NCI-H510A treated with DMSO at 0.1 percent for 48 hours (cell line): ENCODE results near the gene CIB1.
A peak's percentile ranks its signal among the peaks of the same experiment; 100 is the strongest.

Source experiments
- DNase-seq: peaks from one replicate; lab custom pipeline; 2025; lab: John Stamatoyannopoulos, UW

CIB1 gene

DNA sequence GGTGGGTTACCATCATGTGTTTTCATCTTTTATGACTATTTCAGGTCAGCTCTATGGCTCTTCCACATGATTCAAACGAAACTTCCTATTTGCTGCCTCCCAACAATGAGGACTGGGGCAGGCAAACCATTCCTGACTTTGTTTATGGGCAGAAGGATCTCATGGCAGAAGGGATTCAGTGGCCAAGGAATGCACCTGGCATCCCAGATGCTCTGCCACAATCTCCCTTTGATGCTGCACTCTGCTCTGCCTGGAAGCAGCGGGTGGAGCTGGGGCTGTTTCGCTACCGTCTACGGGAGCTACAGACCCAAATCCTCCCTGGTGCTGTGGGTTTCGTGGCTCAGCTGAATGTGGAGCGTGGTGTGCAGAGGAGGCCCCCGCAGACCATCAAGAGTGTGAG is 7.1 kb upstream of the CIB1 start:
- DNase-seq = no peak

- no peak for DNase-seq
Measured at GRCh38 chr15:90239371-90239770, 5.6 kb upstream of the CIB1 start.

DNA sequence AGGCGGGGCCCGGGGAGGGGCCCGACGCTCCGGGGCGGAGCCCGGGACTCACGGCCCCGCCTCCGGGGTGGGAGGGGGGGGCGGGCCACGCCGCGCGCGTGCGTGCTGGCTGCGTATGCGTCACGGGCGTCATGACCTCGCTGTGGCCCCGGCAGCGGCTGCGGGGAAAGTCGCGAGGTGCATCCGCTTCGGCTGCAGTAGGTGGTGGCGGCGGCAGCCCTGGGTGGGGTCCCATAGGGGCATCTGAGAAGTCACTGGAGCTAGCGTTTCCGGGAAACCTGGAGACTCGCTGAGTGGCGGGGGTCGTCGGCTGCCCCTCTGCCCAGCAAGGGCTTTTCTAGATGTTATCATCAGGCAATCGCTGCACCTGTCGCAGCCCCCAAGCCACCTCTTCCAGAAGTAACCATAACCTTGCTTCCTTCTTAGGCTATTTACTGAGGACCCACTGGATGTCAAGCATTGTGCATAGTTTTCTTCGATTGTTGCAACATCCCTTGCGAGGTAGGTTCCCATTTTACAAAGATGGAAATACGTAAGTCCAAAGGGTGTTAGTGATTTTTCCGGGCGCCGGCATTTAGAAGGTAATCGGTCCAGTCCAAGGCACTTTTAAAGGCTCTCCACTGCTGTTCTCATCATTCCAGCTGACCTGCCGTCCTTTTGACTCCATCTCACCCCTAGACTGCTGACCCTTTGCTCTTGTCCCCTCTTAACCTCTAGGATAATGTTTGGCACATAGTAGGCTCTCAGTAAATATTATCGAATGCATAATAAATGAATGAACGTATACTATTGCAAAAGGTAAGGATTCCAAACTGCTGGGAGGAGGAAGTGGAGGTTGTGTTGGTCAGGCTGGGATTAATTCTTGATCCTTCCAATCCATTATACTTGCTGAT is 601 bp upstream of the CIB1 start, which contains the start of gene GDPGP1:
Gene GDPGP1 (plus strand): TSS at position 114 of the 893 bp plus-strand sequence. CDS start 6,700 bp downstream, outside the sequence.
- no peak for DNase-seq

- no peak for DNase-seq
Measured at GRCh38 chr15:90232941-90233386, 777 bp downstream of the CIB1 start.

DNA sequence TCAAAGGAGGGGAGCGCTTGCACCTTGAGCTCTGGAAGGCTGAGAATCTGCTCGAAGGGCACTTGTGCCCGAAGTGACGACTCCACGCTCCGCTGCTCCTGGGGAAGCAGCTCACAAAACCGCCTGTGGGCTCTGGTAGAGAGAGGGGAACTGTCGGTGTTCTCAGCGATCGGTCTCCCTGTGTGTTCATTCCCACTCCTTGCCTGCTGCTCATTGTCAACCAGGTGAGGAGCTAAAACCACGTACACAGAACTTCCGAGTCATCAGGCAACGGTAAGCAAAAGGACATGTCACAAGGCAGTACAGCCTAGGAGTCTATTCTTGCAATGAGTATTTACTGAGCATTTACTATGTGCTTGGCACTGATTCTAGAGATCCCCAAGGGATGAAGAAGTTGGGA is 1.5 kb downstream of the CIB1 start:
- no peak for DNase-seq

DNA sequence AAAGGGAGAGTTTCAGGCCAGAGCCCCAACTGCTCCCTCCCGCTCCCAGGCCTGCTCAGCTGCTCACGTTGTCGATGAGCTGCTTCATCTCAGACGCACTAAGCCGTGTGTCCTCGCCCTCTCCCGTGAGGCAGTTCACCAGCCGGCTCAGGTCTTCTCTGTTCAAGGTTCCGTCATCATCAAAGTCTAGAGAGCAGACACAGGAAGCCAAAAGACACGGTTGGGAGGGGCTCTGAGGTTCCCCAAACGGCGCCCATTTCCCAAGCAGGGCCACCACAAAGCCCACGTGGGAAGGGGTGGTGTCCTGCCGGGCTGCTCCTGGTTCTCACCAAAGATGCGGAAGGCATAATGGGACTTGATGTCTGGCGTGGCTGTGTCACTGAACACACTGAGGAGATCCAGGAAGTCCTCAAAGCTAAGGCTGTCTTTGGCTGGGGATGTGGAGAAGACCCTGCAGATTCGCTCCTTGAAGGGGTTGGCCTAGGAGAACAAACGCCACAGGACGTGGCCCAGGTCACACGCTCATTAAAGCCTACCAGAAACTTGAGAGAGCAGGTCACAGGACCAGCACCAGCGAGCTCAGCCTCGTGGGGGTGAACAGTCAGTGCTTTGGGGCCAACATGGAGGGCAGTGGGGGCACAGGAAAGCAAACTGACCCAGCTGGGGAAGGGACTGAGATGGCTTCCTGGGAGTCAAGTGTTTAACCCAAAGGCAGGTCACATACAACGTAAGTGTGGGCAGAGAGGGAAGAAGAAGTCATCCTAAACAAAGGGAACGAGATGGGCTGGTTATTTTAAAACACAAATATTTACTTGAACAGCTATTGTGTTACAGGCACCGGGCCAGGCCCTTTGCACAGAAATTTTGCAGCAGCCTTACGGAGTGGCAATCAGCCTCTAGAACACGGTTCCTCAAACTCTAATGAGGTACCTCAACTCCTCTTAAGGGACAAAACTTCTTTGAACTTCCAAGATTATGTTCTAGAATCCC is 2.4 kb downstream of the CIB1 start:
- no peak for DNase-seq

DNA sequence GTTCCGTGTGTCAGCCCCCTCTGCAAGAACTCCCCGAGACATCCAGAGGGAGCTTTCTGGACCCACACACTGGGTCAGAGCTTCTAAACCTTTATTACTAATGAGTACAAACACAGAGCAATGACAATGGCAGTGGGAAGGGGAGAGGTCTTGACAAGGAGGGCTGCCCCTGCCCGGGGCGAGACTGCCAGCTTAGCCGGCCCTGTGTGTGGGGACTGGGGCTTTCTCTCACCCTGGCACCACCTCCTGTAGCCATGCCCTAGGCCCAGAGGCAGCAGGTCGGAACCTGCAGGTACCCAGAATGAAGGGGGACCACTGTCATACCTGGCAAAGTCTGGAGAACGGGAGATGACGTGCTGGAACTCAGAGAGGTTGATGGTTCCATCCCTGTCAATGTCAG is 3.1 kb downstream of the CIB1 start:
- DNase-seq = no peak

GRCh38 chr15:90230071-90230494 is 3.7 kb downstream of the CIB1 start:
- DNase-seq = no peak

GRCh38 chr15:90228960-90229359 is 4.8 kb downstream of the CIB1 start:
- DNase-seq = no peak

DNA sequence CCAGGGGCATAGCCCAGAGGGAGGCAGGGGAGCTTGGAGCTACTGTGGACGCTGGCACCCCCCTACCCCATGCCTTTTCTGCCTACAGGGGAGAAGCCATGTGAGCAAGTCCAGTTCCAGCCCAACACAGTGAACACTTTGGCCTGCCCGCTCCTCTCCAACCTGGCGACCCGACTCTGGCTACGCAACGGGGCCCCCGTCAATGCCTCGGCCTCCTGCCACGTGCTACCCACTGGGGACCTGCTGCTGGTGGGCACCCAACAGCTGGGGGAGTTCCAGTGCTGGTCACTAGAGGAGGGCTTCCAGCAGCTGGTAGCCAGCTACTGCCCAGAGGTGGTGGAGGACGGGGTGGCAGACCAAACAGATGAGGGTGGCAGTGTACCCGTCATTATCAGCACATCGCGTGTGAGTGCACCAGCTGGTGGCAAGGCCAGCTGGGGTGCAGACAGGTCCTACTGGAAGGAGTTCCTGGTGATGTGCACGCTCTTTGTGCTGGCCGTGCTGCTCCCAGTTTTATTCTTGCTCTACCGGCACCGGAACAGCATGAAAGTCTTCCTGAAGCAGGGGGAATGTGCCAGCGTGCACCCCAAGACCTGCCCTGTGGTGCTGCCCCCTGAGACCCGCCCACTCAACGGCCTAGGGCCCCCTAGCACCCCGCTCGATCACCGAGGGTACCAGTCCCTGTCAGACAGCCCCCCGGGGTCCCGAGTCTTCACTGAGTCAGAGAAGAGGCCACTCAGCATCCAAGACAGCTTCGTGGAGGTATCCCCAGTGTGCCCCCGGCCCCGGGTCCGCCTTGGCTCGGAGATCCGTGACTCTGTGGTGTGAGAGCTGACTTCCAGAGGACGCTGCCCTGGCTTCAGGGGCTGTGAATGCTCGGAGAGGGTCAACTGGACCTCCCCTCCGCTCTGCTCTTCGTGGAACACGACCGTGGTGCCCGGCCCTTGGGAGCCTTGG is 5.6 kb downstream of the CIB1 start:
- DNase-seq = no peak

- DNase-seq = no peak
Measured at GRCh38 chr15:90227336-90227735, 6.4 kb downstream of the CIB1 start.

DNA sequence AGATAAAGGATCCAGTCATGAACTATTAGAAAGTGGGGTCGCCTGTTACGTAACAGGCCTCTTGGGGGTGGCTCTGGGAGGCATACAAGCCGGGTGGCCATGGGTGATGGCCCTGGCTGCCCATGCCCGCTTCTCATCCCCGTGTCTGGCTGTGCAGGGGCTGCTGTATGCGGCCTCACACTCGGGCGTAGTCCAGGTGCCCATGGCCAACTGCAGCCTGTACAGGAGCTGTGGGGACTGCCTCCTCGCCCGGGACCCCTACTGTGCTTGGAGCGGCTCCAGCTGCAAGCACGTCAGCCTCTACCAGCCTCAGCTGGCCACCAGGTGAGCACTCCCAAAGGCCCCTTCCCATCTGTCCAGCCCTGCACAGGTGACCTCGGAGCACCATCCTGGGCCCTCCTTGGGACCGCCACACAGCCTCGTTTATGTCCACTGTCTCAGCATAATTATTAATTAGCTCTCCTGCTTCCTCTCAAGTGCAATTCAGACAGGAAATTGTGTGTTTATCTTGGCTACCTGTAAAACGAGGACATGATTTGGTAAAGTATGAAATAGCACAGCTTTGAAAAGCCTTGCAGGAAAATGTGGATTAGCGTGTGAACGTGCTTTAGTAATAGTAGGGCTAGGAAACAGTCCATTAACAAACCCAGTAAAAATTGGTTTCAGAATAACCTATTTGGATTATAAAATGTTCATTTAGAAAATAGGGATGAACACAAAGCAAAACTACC is 8.1 kb downstream of the CIB1 start:
- peak; percentile 69 for DNase-seq

- DNase-seq = no peak
Measured at GRCh38 chr15:90225047-90225446, 8.7 kb downstream of the CIB1 start.

DNA sequence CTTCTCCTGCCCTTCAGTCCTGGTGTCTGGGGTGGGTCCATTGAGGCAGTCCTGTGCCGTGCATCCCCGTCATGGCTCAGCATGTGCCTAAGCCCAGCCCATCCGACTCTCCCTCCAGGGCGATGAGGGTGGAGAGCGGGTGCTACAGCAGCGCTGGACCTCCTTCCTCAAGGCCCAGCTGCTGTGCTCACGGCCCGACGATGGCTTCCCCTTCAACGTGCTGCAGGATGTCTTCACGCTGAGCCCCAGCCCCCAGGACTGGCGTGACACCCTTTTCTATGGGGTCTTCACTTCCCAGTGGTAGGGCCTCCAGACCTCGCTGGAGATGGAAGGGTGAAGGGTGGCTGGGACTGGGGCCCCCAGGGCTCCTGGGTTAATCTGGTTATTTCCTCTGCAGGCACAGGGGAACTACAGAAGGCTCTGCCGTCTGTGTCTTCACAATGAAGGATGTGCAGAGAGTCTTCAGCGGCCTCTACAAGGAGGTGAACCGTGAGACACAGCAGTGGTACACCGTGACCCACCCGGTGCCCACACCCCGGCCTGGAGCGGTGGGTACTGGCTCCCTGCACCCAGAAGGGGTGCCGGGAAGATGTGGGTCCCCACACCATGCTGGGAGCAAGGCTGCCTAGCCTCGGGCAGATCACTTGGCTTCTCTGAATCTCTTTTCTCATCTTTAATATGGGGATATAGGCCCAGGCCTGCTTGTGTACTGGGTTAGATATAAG is 10.1 kb downstream of the CIB1 start:
- DNase-seq = no peak

- no peak for DNase-seq
Measured at GRCh38 chr15:90222547-90222946, 11.2 kb downstream of the CIB1 start.

DNA sequence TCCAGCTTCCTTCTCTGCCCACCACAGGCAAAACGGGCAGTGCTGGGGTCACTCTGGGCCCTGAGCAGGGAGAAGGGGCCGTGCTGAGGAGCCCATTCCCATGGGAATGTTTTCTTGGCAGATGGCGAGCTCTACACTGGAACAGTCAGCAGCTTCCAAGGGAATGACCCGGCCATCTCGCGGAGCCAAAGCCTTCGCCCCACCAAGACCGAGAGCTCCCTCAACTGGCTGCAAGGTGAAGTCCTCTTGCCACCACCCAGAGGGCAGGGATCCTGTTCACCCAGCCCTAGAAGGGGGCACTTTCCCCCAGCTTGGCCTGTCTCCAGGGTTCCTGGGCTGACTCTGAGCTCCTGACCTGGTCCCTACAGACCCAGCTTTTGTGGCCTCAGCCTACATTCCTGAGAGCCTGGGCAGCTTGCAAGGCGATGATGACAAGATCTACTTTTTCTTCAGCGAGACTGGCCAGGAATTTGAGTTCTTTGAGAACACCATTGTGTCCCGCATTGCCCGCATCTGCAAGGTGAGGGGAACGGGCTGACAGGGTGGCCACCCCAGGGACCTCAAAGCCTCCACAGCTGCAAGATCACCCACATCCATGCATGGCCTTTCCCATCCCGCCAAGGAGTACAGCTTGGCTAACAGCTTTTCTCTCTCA is 12.4 kb downstream of the CIB1 start:
- peak; percentile 34 for DNase-seq

GRCh38 chr15:90219421-90220141 is 14.2 kb downstream of the CIB1 start:
- DNase-seq = no peak

DNA sequence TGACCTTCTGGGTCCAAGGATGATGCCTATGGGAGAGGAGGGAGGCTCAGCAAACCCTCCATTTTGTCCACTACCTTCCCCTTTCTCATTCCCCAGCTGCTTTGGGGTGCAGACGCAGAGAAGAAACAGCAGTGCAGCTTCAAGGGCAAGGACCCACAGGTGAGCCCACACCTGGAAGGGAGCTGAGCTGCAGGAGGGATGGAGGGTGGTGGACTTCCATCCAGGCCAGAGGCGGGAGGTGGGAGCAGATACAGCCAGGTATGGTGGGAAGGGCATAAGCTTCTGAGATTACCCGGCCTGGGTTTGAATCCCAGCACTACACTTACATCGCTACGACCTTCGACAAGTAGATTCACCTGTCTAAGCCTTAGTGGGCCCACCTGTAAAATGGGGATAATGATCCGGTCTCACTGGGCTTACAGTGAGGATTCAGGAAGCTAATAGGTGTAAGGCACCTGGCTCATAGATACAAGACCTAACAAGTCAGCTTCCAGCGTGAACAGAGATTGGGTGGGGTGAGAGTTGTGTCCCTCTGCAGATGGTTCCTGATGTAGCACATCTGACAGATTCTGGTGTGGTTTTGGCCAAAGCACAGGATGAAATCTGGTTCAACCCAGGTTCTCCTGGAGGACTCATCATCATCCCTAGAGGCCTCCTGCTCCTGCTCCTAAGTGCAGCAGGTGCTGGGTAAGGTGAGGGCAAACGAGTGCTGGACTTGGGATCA is 15.9 kb downstream of the CIB1 start:
- no peak for DNase-seq
